ENCODE measurements around the gene FAM114A1.
A peak's percentile ranks its signal among the peaks of the same experiment; 100 is the strongest.

FAM114A1 gene

GRCh38 chr4:38858097-38858420 is 9.5 kb upstream of the FAM114A1 start:
- DNase-seq (ENCODE audit: low read depth, low spot score): no peak

GRCh38 chr4:38859501-38859900 is 8.1 kb upstream of the FAM114A1 start:
- DNase-seq (ENCODE audit: low read depth, low spot score): no peak

GRCh38 chr4:38860788-38861424 is 6.7 kb upstream of the FAM114A1 start:
- DNase-seq (ENCODE audit: low read depth, low spot score): peak; percentile 45

- no peak for DNase-seq (ENCODE audit: low read depth, low spot score)
These were observed 5.8 kb upstream of the FAM114A1 start for GRCh38 chr4:38861791-38862190.

GRCh38 chr4:38865445-38865844 is 2.2 kb upstream of the FAM114A1 start:
- no peak for DNase-seq (ENCODE audit: low read depth, low spot score)

- DNase-seq (ENCODE audit: low read depth, low spot score): no peak
These were observed 581 bp upstream of the FAM114A1 start for GRCh38 chr4:38866973-38867477.

GRCh38 chr4:38868059-38868960 is 704 bp downstream of the FAM114A1 start:
- no peak for DNase-seq (ENCODE audit: low read depth, low spot score)

- no peak for DNase-seq (ENCODE audit: low read depth, low spot score)
These were observed 1.9 kb downstream of the FAM114A1 start for GRCh38 chr4:38869511-38869910.

GRCh38 chr4:38870098-38870808 is 2.6 kb downstream of the FAM114A1 start:
- DNase-seq (ENCODE audit: low read depth, low spot score): no peak

GRCh38 chr4:38871593-38871992 is 4.0 kb downstream of the FAM114A1 start:
- DNase-seq (ENCODE audit: low read depth, low spot score): no peak

GRCh38 chr4:38872620-38873019 is 5.0 kb downstream of the FAM114A1 start:
- DNase-seq (ENCODE audit: low read depth, low spot score): no peak

GRCh38 chr4:38873290-38873944 is 5.8 kb downstream of the FAM114A1 start:
- no peak for DNase-seq (ENCODE audit: low read depth, low spot score)

GRCh38 chr4:38876636-38877035 is 9.0 kb downstream of the FAM114A1 start:
- DNase-seq (ENCODE audit: low read depth, low spot score): no peak

GRCh38 chr4:38884254-38884653 is 16.6 kb downstream of the FAM114A1 start:
- no peak for DNase-seq (ENCODE audit: low read depth, low spot score)

GRCh38 chr4:38889143-38889542 is 21.5 kb downstream of the FAM114A1 start:
- DNase-seq (ENCODE audit: low read depth, low spot score): no peak

- DNase-seq (ENCODE audit: low read depth, low spot score): no peak
These were observed 23.7 kb downstream of the FAM114A1 start for GRCh38 chr4:38891051-38891983.

GRCh38 chr4:38894322-38894982 is 26.8 kb downstream of the FAM114A1 start:
- no peak for DNase-seq (ENCODE audit: low read depth, low spot score)

- DNase-seq (ENCODE audit: low read depth, low spot score): no peak
These were observed 29.3 kb downstream of the FAM114A1 start for GRCh38 chr4:38896940-38897339.

GRCh38 chr4:38898245-38898644 is 30.6 kb downstream of the FAM114A1 start:
- DNase-seq (ENCODE audit: low read depth, low spot score): no peak

GRCh38 chr4:38902221-38902620 is 34.6 kb downstream of the FAM114A1 start:
- no peak for DNase-seq (ENCODE audit: low read depth, low spot score)

Measured in activated CD4-positive, CD25-positive, alpha-beta regulatory T cell treated with anti-CD3 and anti-CD28 coated beads, Interleukin-2, amount 50 U/mL, for 16 hours (primary cell).